OCI-LY1 (cell line): ENCODE results near the gene ATXN1.

ENCODE experiments used
- H2AFZ ChIP-seq: fragments of 200-600 bp; sonication (generic), shearing (Covaris generic); 2 replicates; pipeline ENCODE4 v1.6.0; 2014; ENCODE audit warnings: antibody characterized with exemption, mild to moderate bottlenecking, low read length
- H3F3A ChIP-seq: fragments of 200-600 bp; sonication (generic), shearing (Covaris generic); 2 replicates; pipeline ENCODE4 v1.6.0; 2014; ENCODE audit warnings: mild to moderate bottlenecking, antibody characterized with exemption, low read length, moderate library complexity; ENCODE audit not compliant: insufficient read depth
- H3K27ac ChIP-seq: fragments of 200-600 bp; sonication (generic); 2 replicates; pipeline ENCODE4 v1.5.1; 2014; ENCODE audit warnings: low read length, mixed run types, mild to moderate bottlenecking, low read depth; ENCODE audit not compliant: poor library complexity, severe bottlenecking
- H3K27me3 ChIP-seq: fragments of 200-600 bp; sonication (generic); 2 replicates; pipeline ENCODE4 v1.6.0; 2014; ENCODE audit warnings: antibody characterized with exemption, mild to moderate bottlenecking, low read length, moderate library complexity; ENCODE audit not compliant: insufficient read depth
- H3K36me3 ChIP-seq: fragments of 200-600 bp; sonication (generic); 2 replicates; pipeline ENCODE4 v1.6.1; 2014; ENCODE audit warnings: mild to moderate bottlenecking, antibody characterized with exemption, low read length, moderate library complexity, mixed read lengths; ENCODE audit not compliant: insufficient read depth
- H3K4me1 ChIP-seq: fragments of 200-600 bp; sonication (generic); 2 replicates; pipeline ENCODE4 v1.5.1; 2014; ENCODE audit warnings: mild to moderate bottlenecking, low read length, moderate library complexity; ENCODE audit not compliant: insufficient read depth, severe bottlenecking
- H3K4me2 ChIP-seq: fragments of 200-600 bp; sonication (generic), shearing (Covaris generic); 2 replicates; pipeline ENCODE4 v1.6.1; 2014; ENCODE audit warnings: low read length
- H3K4me3 ChIP-seq: fragments of 200-600 bp; sonication (generic); 2 replicates; pipeline ENCODE4 v1.5.1; 2014; ENCODE audit warnings: low read length, low read depth, mild to moderate bottlenecking, mixed read lengths; ENCODE audit not compliant: poor library complexity, severe bottlenecking
- H3K79me2 ChIP-seq: fragments of 200-600 bp; shearing (Covaris generic); 2 replicates; pipeline ENCODE4 v1.6.1; 2016; ENCODE audit warnings: mixed run types, low read length, mixed read lengths; ENCODE audit not compliant: insufficient read depth
- H3K9ac ChIP-seq: fragments of 200-600 bp; sonication (generic), shearing (Covaris generic); 2 replicates; pipeline ENCODE4 v1.6.1; 2014; ENCODE audit warnings: mild to moderate bottlenecking, low read length, mixed read lengths
- H3K9me2 ChIP-seq: fragments of 200-600 bp; sonication (generic), shearing (Covaris generic); 2 replicates; pipeline ENCODE4 v1.6.1; 2014; ENCODE audit warnings: low read depth, mild to moderate bottlenecking, low read length, mixed read lengths
- H3K9me3 ChIP-seq: fragments of 200-600 bp; shearing (Covaris generic); 2 replicates; pipeline ENCODE4 v1.6.1; 2014; ENCODE audit warnings: low read length, mixed read lengths
- H4K20me1 ChIP-seq: fragments of 200-600 bp; sonication (generic), shearing (Covaris generic); 2 replicates; pipeline ENCODE4 v1.6.0; 2016; ENCODE audit warnings: mild to moderate bottlenecking, low read length; ENCODE audit not compliant: insufficient read depth
- EZH2 ChIP-seq: fragments of 200-600 bp; sonication (generic), shearing (Covaris generic); IDR thresholded peaks from 2 replicates; pipeline ENCODE4 v1.8.0; 2017; ENCODE audit warnings: borderline replicate concordance, mixed run types, mild to moderate bottlenecking, antibody characterized with exemption, low read length, moderate library complexity, mixed read lengths
- TF ChIP-seq, protein P1 (sequence below): fragments of 200-600 bp; sonication (generic), shearing (Covaris generic); IDR thresholded peaks from 2 replicates; pipeline ENCODE4 v1.5.1; 2017; ENCODE audit warnings: mild to moderate bottlenecking, antibody characterized with exemption, low read length, moderate library complexity, mixed read lengths

ATXN1 gene

GRCh38 chr6:16286151-16286522, 475.1 kb downstream of the ATXN1 start:
- TF ChIP-seq EZH2, result no peak
- TF ChIP-seq, protein P1, sequence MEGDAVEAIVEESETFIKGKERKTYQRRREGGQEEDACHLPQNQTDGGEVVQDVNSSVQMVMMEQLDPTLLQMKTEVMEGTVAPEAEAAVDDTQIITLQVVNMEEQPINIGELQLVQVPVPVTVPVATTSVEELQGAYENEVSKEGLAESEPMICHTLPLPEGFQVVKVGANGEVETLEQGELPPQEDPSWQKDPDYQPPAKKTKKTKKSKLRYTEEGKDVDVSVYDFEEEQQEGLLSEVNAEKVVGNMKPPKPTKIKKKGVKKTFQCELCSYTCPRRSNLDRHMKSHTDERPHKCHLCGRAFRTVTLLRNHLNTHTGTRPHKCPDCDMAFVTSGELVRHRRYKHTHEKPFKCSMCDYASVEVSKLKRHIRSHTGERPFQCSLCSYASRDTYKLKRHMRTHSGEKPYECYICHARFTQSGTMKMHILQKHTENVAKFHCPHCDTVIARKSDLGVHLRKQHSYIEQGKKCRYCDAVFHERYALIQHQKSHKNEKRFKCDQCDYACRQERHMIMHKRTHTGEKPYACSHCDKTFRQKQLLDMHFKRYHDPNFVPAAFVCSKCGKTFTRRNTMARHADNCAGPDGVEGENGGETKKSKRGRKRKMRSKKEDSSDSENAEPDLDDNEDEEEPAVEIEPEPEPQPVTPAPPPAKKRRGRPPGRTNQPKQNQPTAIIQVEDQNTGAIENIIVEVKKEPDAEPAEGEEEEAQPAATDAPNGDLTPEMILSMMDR, result peak; percentile 86
- H3K4me3 ChIP-seq, result no peak overlapping the region
- no peaks in the 10 kb centered on the region for H3K79me2 ChIP-seq
- H3K27ac ChIP-seq, result no peak overlapping the region
- no peak overlapping the region for H3K9ac ChIP-seq
- no peaks in the 10 kb centered on the region; the same call in 1 of the 2 replicates for H3K27me3 ChIP-seq
- H4K20me1 ChIP-seq, result no peaks in the 10 kb centered on the region
- no peak overlapping the region for H3K4me2 ChIP-seq
- no peaks in the 10 kb centered on the region for H3K36me3 ChIP-seq
- no peak overlapping the region for H2AFZ ChIP-seq
- no peaks in the 10 kb centered on the region for H3F3A ChIP-seq
- H3K9me3 ChIP-seq, result no peaks in the 10 kb centered on the region
- no peaks in the 10 kb centered on the region for H3K9me2 ChIP-seq
- no peaks in the 10 kb centered on the region for H3K4me1 ChIP-seq

- H4K20me1 ChIP-seq, result no peaks in the 10 kb centered on the region
- H2AFZ ChIP-seq, result no peak overlapping the region
- no peak overlapping the region for H3K4me2 ChIP-seq
Measured at GRCh38 chr6:16285467-16286150, 475.7 kb downstream of the ATXN1 start.

GRCh38 chr6:16284472-16284871, 476.8 kb downstream of the ATXN1 start:
- Histone ChIP-seq H3K79me2 (no peaks in the 10 kb centered on the region), H3K9me3 (no peaks in the 10 kb centered on the region), H3F3A (no peaks in the 10 kb centered on the region), H3K9me2 (no peaks in the 10 kb centered on the region), H3K27me3 (peaks cover 4% of the 10 kb centered on the region; the same call in 1 of the 2 replicates), H2AFZ (no peak overlapping the region), H4K20me1 (no peaks in the 10 kb centered on the region), H3K27ac (no peak overlapping the region), H3K36me3 (no peaks in the 10 kb centered on the region), H3K4me3 (no peak overlapping the region), H3K4me2 (no peak overlapping the region), H3K4me1 (no peaks in the 10 kb centered on the region), H3K9ac (no peak overlapping the region)
- no peak for TF ChIP-seq EZH2
- TF ChIP-seq, protein P1, result no peak

More at GRCh38 chr6:16285467-16286150, 475.7 kb downstream of the ATXN1 start:
- Histone ChIP-seq H3K9me3 (no peaks in the 10 kb centered on the region), H3K27me3 (no peaks in the 10 kb centered on the region; the same call in 1 of the 2 replicates), H3K4me3 (no peak overlapping the region), H3K27ac (no peak overlapping the region), H3K36me3 (no peaks in the 10 kb centered on the region), H3K9me2 (no peaks in the 10 kb centered on the region), H3K4me1 (no peaks in the 10 kb centered on the region), H3K79me2 (no peaks in the 10 kb centered on the region), H3F3A (no peaks in the 10 kb centered on the region), H3K9ac (no peak overlapping the region)
- no peak for TF ChIP-seq EZH2
- TF ChIP-seq, protein P1, result no peak
